H1 (cell line): ENCODE results near the gene GALNTL6. TPM values are rescaled to one million over a fixed set of nuclear protein-coding genes. Genes with fewer than 3 reads are reported as not detected.

Source experiments
- CTCF ChIA-PET: fragments of 300-600 bp; sonication (Branson Sonifier 250); formaldehyde crosslinking; loops from one replicate; lab custom pipeline; 2021; ENCODE audit not compliant: partially characterized antibody; lab: Charles Lee
- POLR2A ChIA-PET: fragments of 300-600 bp; sonication (Branson Sonifier 250); formaldehyde crosslinking; loops from one replicate; lab custom pipeline; 2021; ENCODE audit warnings: inconsistent platforms; ENCODE audit not compliant: partially characterized antibody; lab: Charles Lee
- DNase-seq, 2 experiments: peaks; one replicate each; pipeline versions ENCODE4 v3.0.0 to v3.0.0-alpha.2; 2010 to 2022; ENCODE audit warnings: low spot score in 2 of 2, low read depth in 1 of 2, mixed read lengths in 1 of 2
- FAIRE-seq: peaks from 2 replicates; lab custom pipeline; 2011; peaks lifted over from hg19 to GRCh38; lab: Jason Lieb, UNC
- H2AFZ ChIP-seq: 2 replicates; pipeline ENCODE4 v1.8.1; 2012; ENCODE audit warnings: low read length, inconsistent platforms
- H2AK5ac ChIP-seq: 2 replicates; pipeline ENCODE4 v1.6.1; 2013; ENCODE audit warnings: low read depth, low read length
- H2BK120ac ChIP-seq: replicated peaks from 2 replicates; pipeline ENCODE3; 2013; ENCODE audit warnings: low read depth, low read length, inconsistent platforms
- H2BK12ac ChIP-seq: 2 replicates; pipeline ENCODE4 v1.6.1; 2013; ENCODE audit warnings: low read depth, low read length
- H2BK15ac ChIP-seq: 2 replicates; pipeline ENCODE4 v1.6.1; 2013; ENCODE audit warnings: low read length
- H2BK20ac ChIP-seq: 2 replicates; pipeline ENCODE4 v1.6.1; 2013; ENCODE audit warnings: low read length
- H2BK5ac ChIP-seq: 2 replicates; pipeline ENCODE4 v1.6.1; 2013; ENCODE audit warnings: low read depth, low read length
- H3K14ac ChIP-seq: 2 replicates; pipeline ENCODE4 v1.6.1; 2013; ENCODE audit warnings: inconsistent platforms; ENCODE audit not compliant: insufficient read length
- H3K18ac ChIP-seq: 2 replicates; pipeline ENCODE4 v1.6.1; 2013; ENCODE audit warnings: low read length; ENCODE audit errors: extremely low read depth
- H3K23ac ChIP-seq: 2 replicates; pipeline ENCODE4 v1.6.1; 2013; ENCODE audit warnings: inconsistent platforms; ENCODE audit not compliant: insufficient read length
- H3K23me2 ChIP-seq: 2 replicates; pipeline ENCODE4 v1.6.1; 2013; ENCODE audit warnings: low read depth, low read length
- H3K27ac ChIP-seq: 2 replicates; pipeline ENCODE4 v1.6.1; 2011; ENCODE audit warnings: low read depth, low read length, inconsistent platforms
- H3K27me3 ChIP-seq, 4 experiments: replicated peaks in 1 of 4; 1 replicate in 1 of 4; 2 replicates in 3 of 4; pipeline versions ENCODE4 v1.6.1 to v1.8.1; 2011 to 2013; ENCODE audit warnings: low read length in 3 of 4, mild to moderate bottlenecking in 3 of 4, inconsistent platforms in 2 of 4, mixed read lengths in 2 of 4, moderate library complexity in 1 of 4; ENCODE audit not compliant: control insufficient read depth in 3 of 4, insufficient read depth in 3 of 4; ENCODE audit errors: extremely low read depth in 1 of 4
- H3K36me3 ChIP-seq, 4 experiments: 2 replicates each; pipeline versions ENCODE4 v1.6.1 to v1.8.1; 2011 to 2013; ENCODE audit warnings: mild to moderate bottlenecking in 4 of 4, low read length in 3 of 4, moderate library complexity in 2 of 4, control low read depth in 1 of 4, inconsistent platforms in 1 of 4; ENCODE audit not compliant: insufficient read depth in 4 of 4, control insufficient read depth in 2 of 4
- H3K4ac ChIP-seq: replicated peaks from 2 replicates; pipeline ENCODE3; 2013; ENCODE audit warnings: low read length, low read depth, mixed read lengths, inconsistent platforms; ENCODE audit not compliant: insufficient read length
- H3K4me1 ChIP-seq, 4 experiments: replicated peaks in 1 of 4; 1 replicate in 1 of 4; 2 replicates in 3 of 4; pipeline versions ENCODE4 v1.6.1 to v1.8.1; 2011 to 2013; ENCODE audit warnings: low read length in 3 of 4, inconsistent platforms in 2 of 4, mixed read lengths in 1 of 4; ENCODE audit not compliant: insufficient read depth in 4 of 4, control insufficient read depth in 3 of 4
- H3K4me2 ChIP-seq, 2 experiments: 2 replicates each; pipeline versions ENCODE4 v1.6.1 to v1.8.1; 2011 to 2013; ENCODE audit warnings: low read depth in 2 of 2, low read length in 2 of 2, control low read depth in 1 of 2, inconsistent platforms in 1 of 2, mild to moderate bottlenecking in 1 of 2; ENCODE audit not compliant: insufficient read depth in 1 of 2
- H3K4me3 ChIP-seq, 4 experiments: fragments of 200-600, 300-600 bp in 1 of 4; sonication (generic), shearing (Covaris generic), sonication (Bioruptor Twin) in 1 of 4; 2 replicates each; pipeline versions ENCODE4 v1.5.1 to v1.8.1; 2011 to 2016; ENCODE audit warnings: low read length in 4 of 4, low read depth in 3 of 4, control low read depth in 2 of 4, inconsistent platforms in 2 of 4, mild to moderate bottlenecking in 2 of 4, mixed read lengths in 1 of 4, moderate library complexity in 1 of 4; ENCODE audit not compliant: insufficient read depth in 2 of 4; ENCODE audit errors: extremely low read depth in 1 of 4
- H3K56ac ChIP-seq: replicated peaks from 2 replicates; pipeline ENCODE3; 2013; ENCODE audit warnings: low read depth, mild to moderate bottlenecking, mixed read lengths, low read length, inconsistent platforms; ENCODE audit not compliant: insufficient read length
- H3K79me1 ChIP-seq: 2 replicates; pipeline ENCODE4 v1.6.1; 2013; ENCODE audit warnings: low read depth, low read length, control low read depth
- H3K79me2 ChIP-seq, 2 experiments: 2 replicates each; pipeline versions ENCODE4 v1.6.1 to v1.8.1; 2012 to 2013; ENCODE audit warnings: low read length in 2 of 2, mild to moderate bottlenecking in 2 of 2, inconsistent platforms in 1 of 2; ENCODE audit not compliant: insufficient read depth in 2 of 2, control insufficient read depth in 1 of 2
- H3K9ac ChIP-seq, 4 experiments: replicated peaks in 1 of 4; 1 replicate in 1 of 4; 2 replicates in 3 of 4; pipeline versions ENCODE4 v1.6.1 to v1.8.1; 2011 to 2013; ENCODE audit warnings: low read depth in 3 of 4, low read length in 3 of 4, control low read depth in 2 of 4, mild to moderate bottlenecking in 2 of 4, moderate library complexity in 2 of 4, inconsistent platforms in 1 of 4; ENCODE audit errors: extremely low read depth in 1 of 4
- H3K9me3 ChIP-seq, 2 experiments: 2 replicates each; pipeline versions ENCODE4 v1.6.1 to v1.8.1; 2012 to 2013; ENCODE audit warnings: mild to moderate bottlenecking in 2 of 2, moderate library complexity in 2 of 2, control low read depth in 1 of 2, inconsistent platforms in 1 of 2, low read depth in 1 of 2, low read length in 1 of 2, mixed read lengths in 1 of 2; ENCODE audit not compliant: insufficient read depth in 2 of 2
- H4K20me1 ChIP-seq, 2 experiments: replicated peaks in 1 of 2; 2 replicates each; pipeline versions ENCODE3 to v1.8.1; 2011 to 2013; ENCODE audit warnings: inconsistent platforms in 2 of 2, low read length in 2 of 2, mild to moderate bottlenecking in 1 of 2; ENCODE audit not compliant: insufficient read depth in 2 of 2, control insufficient read depth in 1 of 2
- H4K5ac ChIP-seq: 2 replicates; pipeline ENCODE4 v1.6.1; 2013; ENCODE audit warnings: low read length, low read depth, mixed read lengths, inconsistent platforms; ENCODE audit not compliant: insufficient read length
- H4K8ac ChIP-seq: 2 replicates; pipeline ENCODE4 v1.8.0; 2013; ENCODE audit warnings: mild to moderate bottlenecking, moderate library complexity, low read length, inconsistent platforms; ENCODE audit not compliant: insufficient read depth; ENCODE audit errors: extremely low read depth
- H4K91ac ChIP-seq: replicated peaks from 2 replicates; pipeline ENCODE3; 2013; ENCODE audit warnings: low read length, mixed read lengths, inconsistent platforms; ENCODE audit not compliant: insufficient read length
- CHD1 ChIP-seq: IDR thresholded peaks from 2 replicates; pipeline ENCODE4 v1.6.1; 2012; ENCODE audit warnings: low read depth, low read length, improper control_type of control experiment
- EGR1 ChIP-seq: IDR thresholded peaks from 2 replicates; pipeline ENCODE4 v1.6.1; 2011; ENCODE audit warnings: low read depth, low read length, borderline replicate concordance
- EP300 ChIP-seq, 2 experiments: IDR thresholded peaks; 1 replicate in 1 of 2; 2 replicates in 1 of 2; pipeline ENCODE4 v1.6.1; 2011 to 2012; ENCODE audit warnings: low read depth in 2 of 2, low read length in 2 of 2, mild to moderate bottlenecking in 2 of 2, borderline replicate concordance in 1 of 2, inconsistent platforms in 1 of 2, moderate library complexity in 1 of 2
- EZH2 ChIP-seq: fragments of 200-600 bp; sonication (generic); IDR thresholded peaks from 2 replicates; pipeline ENCODE4 v1.7.1; 2012; ENCODE audit warnings: low read depth, mild to moderate bottlenecking, moderate library complexity, low read length, inconsistent platforms; ENCODE audit not compliant: severe bottlenecking
- GABPA ChIP-seq: IDR thresholded peaks from 2 replicates; pipeline ENCODE4 v1.6.1; 2011; ENCODE audit warnings: mild to moderate bottlenecking, low read length, moderate library complexity, borderline replicate concordance; ENCODE audit not compliant: insufficient read depth
- NANOG ChIP-seq: IDR thresholded peaks from 2 replicates; pipeline ENCODE4 v1.6.1; 2011; ENCODE audit warnings: low read length, low read depth, mild to moderate bottlenecking, inconsistent platforms; ENCODE audit not compliant: insufficient read depth, poor library complexity, severe bottlenecking
- NRF1 ChIP-seq: IDR thresholded peaks from 2 replicates; pipeline ENCODE4 v1.6.1; 2011; ENCODE audit warnings: mild to moderate bottlenecking, low read depth, low read length, improper control_type of control experiment
- PHF8 ChIP-seq: fragments of 200-600 bp; sonication (generic); conservative IDR thresholded peaks from 2 replicates; pipeline ENCODE4 v1.7.1; 2012; ENCODE audit warnings: low read depth, mild to moderate bottlenecking, inconsistent platforms, low read length, moderate library complexity
- RBBP5 ChIP-seq: IDR thresholded peaks from 2 replicates; pipeline ENCODE4 v1.7.1; 2012; ENCODE audit warnings: low read depth, mild to moderate bottlenecking, inconsistent platforms, low read length, moderate library complexity, borderline replicate concordance
- SP1 ChIP-seq: IDR thresholded peaks from 2 replicates; pipeline ENCODE4 v1.6.1; 2011; ENCODE audit warnings: low read depth, low read length
- SP2 ChIP-seq: IDR thresholded peaks from 2 replicates; pipeline ENCODE4 v1.6.1; 2012; ENCODE audit warnings: mild to moderate bottlenecking, low read length, inconsistent platforms
- SUZ12 ChIP-seq: fragments of 200-600 bp; sonication (generic); IDR thresholded peaks from 2 replicates; pipeline ENCODE4 v1.6.1; 2012; ENCODE audit warnings: mild to moderate bottlenecking, inconsistent platforms, low read length, moderate library complexity, mixed read lengths
- USF2 ChIP-seq: IDR thresholded peaks from 2 replicates; pipeline ENCODE4 v1.6.1; 2011; ENCODE audit warnings: low read length, improper control_type of control experiment
- YY1 ChIP-seq: IDR thresholded peaks from 2 replicates; pipeline ENCODE4 v1.6.1; 2011; ENCODE audit warnings: low read depth, mild to moderate bottlenecking, low read length
- WGBS, 2 experiments: shearing (Covaris generic) in 1 of 2; methylation state at CpG; one replicate each; pipeline versions ENCODE4 v1.1.6 to v1.1.7; 2013 to 2015; ENCODE audit warnings: low lambda C conversion rate in 2 of 2, mixed read lengths in 2 of 2, inconsistent platforms in 1 of 2, low coverage in 1 of 2, missing lambda C conversion rate in 1 of 2; ENCODE audit not compliant: insufficient replicate concordance in 2 of 2, insufficient coverage in 1 of 2, insufficient read length in 1 of 2; ENCODE audit errors: extremely low coverage in 1 of 2, missing lambda C conversion rate in 1 of 2; 5-methylcytosine and 5-hydroxymethylcytosine counted together
- polyA plus RNA-seq, 7 experiments: library from polyadenylated mRNA; depleted of rRNA in 3 of 7; stranded (reverse) in 5 of 7; unstranded in 2 of 7; fragments of >200 nt in 5 of 7; fragments of 200-250 nt in 2 of 7; gene quantifications; 1 replicate in 5 of 7; 2 replicates in 1 of 7; 4 replicates in 1 of 7; pipeline versions ENCODE4 v1.2.1 to v1.2.3, GENCODE V29; 2011 to 2013; ENCODE audit warnings: missing spikeins in 2 of 7, mixed read lengths in 2 of 7
- total RNA-seq: library from RNA; stranded (reverse); fragmentation: NEBNext Ultra II Directional; extraction: Animal tissue kit (Norgen Biotek cat#: 25700); gene quantifications from 2 replicates; pipeline ENCODE4 v1.2.1, GENCODE V29; 2021

GALNTL6 gene
- total and polyA plus RNA-seq, 2 of the 8 experiments (the other 6 are each of a cell fraction or from before 2014, with no cell fraction given), result 0.03 to 0.32 TPM

GRCh38 chr4:171919314-171919713, 106.1 kb downstream of the GALNTL6 start:
- H3K9ac ChIP-seq, result no peak overlapping the region
- H3K4me1 ChIP-seq, result no peaks in the 10 kb centered on the region
- no peak overlapping the region for H3K23ac ChIP-seq
- no peaks in the 10 kb centered on the region for H3K9me3 ChIP-seq
- H4K91ac ChIP-seq, result no peak overlapping the region
- no peak overlapping the region for H4K5ac ChIP-seq
- H3K36me3 ChIP-seq, result no peaks in the 10 kb centered on the region
- H3K18ac ChIP-seq, result no peak overlapping the region
- no peak overlapping the region for H3K4ac ChIP-seq
- no peak overlapping the region for H2BK120ac ChIP-seq
- H2BK20ac ChIP-seq, result no peak overlapping the region
- 98% methylated on average over 2 of the region's 2 CpGs; no CpG with 5 or more reads in 1 of the 2 experiments for WGBS, 2 experiments
- H3K56ac ChIP-seq, result no peak overlapping the region
- H3K23me2 ChIP-seq, result no peaks in the 10 kb centered on the region
- no peaks in the 10 kb centered on the region for H3K27me3 ChIP-seq
- H3K79me2 ChIP-seq, result no peaks in the 10 kb centered on the region
- DNase-seq (no peak), FAIRE-seq (no peak)
- H2BK12ac ChIP-seq, result no peak overlapping the region
- H3K4me2 ChIP-seq, result no peak overlapping the region
- H2BK5ac ChIP-seq, result no peak overlapping the region
- H4K20me1 ChIP-seq, result no peaks in the 10 kb centered on the region
- no peak overlapping the region for H4K8ac ChIP-seq
- H3K79me1 ChIP-seq, result no peaks in the 10 kb centered on the region
- no peak overlapping the region for H3K14ac ChIP-seq
- ChIA-PET CTCF (interaction anchor here (0.8 kb wide), 1 partner anchor 75 kb away, joined by 4 read pairs; no protein-coding TSS in a partner anchor), POLR2A (no interaction called here)
- no peak overlapping the region for H2BK15ac ChIP-seq
- no peak overlapping the region for H3K27ac ChIP-seq
- H2AFZ ChIP-seq, result no peak overlapping the region
- no peak overlapping the region for H3K4me3 ChIP-seq
- H2AK5ac ChIP-seq, result no peak overlapping the region
- TF ChIP-seq SUZ12 (no peak), SP2 (no peak), NANOG (no peak), CHD1 (no peak), EGR1 (no peak), EZH2 (no peak), YY1 (no peak), GABPA (no peak), SP1 (no peak), PHF8 (no peak), NRF1 (no peak), USF2 (no peak), RBBP5 (no peak), EP300 (IDR thresholded peaks at IDR 0.05; ENCODE audit: borderline replicate concordance in 1 of 2, low read depth in 2 of 2, low read length in 2 of 2) (no peak)
